ENCODE data around the gene DUOX2. TPM values are rescaled to one million over a fixed set of nuclear protein-coding genes. Genes with fewer than 3 reads are reported as not detected.

DUOX2 gene
- total and polyA plus RNA-seq, 2 of the 13 experiments (the other 11 are each of a cell fraction or from before 2014, with no cell fraction given), result 0.08 TPM; not detected in 1

DNA sequence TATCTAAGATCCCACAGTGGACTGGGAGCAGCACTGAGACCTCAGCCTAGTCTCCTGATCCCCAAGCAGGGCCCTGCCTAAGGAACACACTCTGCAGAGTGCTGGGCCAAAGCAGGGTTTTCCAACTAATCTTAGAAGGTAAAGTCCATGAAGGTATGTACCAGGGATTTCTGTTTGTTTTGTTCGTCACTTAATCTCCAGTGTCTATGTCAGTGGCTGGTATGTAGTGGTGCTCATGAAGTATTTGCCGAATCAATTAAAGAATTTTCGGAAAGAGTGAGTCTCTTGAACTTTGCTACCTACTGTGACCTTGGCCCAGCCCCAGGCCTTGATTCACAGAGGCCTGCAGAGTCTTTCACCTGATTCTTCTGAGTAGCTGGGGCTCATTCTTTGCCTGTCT is 17.5 kb upstream of the DUOX2 start:
- in situ Hi-C loops (cut with HindIII; ENCODE audit: extremely low pct_ligation_motif_present, low pct_unique_long_range_greater_than_20kb) (no loop called here), intact Hi-C loops (cut with micrococcal nuclease; ENCODE audit: unreplicated experiment) (no loop called here)
- Histone ChIP-seq H3K9me3 (ENCODE audit: low read length) (no peaks in the 10 kb centered on the region), H3K27me3 (ENCODE audit: control insufficient read depth in 1 of 2, insufficient read depth in 2 of 2, low read length in 2 of 2) (peaks cover 2 to 15% of the 10 kb centered on the region in 2 experiments; a peak in 4 of 5 replicates), H2AFZ (ENCODE audit: low read length) (no peak overlapping the region), H3K27ac (ENCODE audit: extremely low read length, insufficient read depth, low read length) (no peak overlapping the region), H3K4me2 (ENCODE audit: low read depth, low read length) (no peak overlapping the region), H4K20me1 (ENCODE audit: insufficient read depth, low read length) (no peaks in the 10 kb centered on the region), H3K36me3 (replicated peaks in 1 of 2; ENCODE audit: control insufficient read depth in 1 of 2, insufficient read depth in 2 of 2, low read length in 2 of 2) (no peaks in the 10 kb centered on the region), H3K9ac (ENCODE audit: insufficient read depth, low read depth, low read length) (no peak overlapping the region), H3K79me2 (ENCODE audit: insufficient read depth, low read length) (no peaks in the 10 kb centered on the region), H3K4me1 (ENCODE audit: insufficient read depth, low read length) (peaks cover 25% of the 10 kb centered on the region), H3K4me3 (replicated peaks in 1 of 3; ENCODE audit: insufficient read depth in 1 of 3, low read depth in 2 of 3, low read length in 3 of 3) (no peak overlapping the region)
- 0% methylated on average over 3 of the region's 3 CpGs for WGBS (ENCODE audit: low lambda C conversion rate)
- DNase-seq (ENCODE audit: low spot score) (peak; percentile 61), FAIRE-seq (no peak), ATAC-seq (peak; percentile 70)
- BruUV-seq (replicated peaks), result no TSS peak
- CTCF ChIA-PET (ENCODE audit: low intra/inter-chr PET ratio, low total read pairs), result interaction anchor here (1.2 kb wide), 1 partner anchor 13 kb away, joined by 3 read pairs; no protein-coding TSS in a partner anchor
- POLR2A ChIA-PET, result no interaction called here
- no peak for TF ChIP-seq KAT8 (CRISPR knock-in tag; IDR thresholded peaks at IDR 0.05)
- no peak for TF ChIP-seq GZF1 (CRISPR knock-in tag; IDR thresholded peaks at IDR 0.05)
- no peak for TF ChIP-seq SUZ12 (IDR thresholded peaks at IDR 0.05; ENCODE audit: low read depth, low read length)
- TF ChIP-seq, protein P1, sequence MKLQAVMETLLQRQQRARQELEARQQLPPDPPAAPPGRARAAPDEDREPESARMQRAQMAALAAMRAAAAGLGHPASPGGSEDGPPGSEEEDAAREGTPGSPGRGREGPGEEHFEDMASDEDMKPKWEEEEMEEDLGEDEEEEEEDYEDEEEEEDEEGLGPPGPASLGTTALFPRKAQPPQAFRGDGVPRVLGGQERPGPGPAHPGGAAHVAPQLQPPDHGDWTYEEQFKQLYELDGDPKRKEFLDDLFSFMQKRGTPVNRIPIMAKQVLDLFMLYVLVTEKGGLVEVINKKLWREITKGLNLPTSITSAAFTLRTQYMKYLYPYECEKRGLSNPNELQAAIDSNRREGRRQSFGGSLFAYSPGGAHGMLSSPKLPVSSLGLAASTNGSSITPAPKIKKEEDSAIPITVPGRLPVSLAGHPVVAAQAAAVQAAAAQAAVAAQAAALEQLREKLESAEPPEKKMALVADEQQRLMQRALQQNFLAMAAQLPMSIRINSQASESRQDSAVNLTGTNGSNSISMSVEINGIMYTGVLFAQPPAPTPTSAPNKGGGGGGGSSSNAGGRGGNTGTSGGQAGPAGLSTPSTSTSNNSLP (IDR thresholded peaks at IDR 0.05; ENCODE audit: low read depth, low read length), result 0 out of 2 replicates have a peak, but pooled peaks have one; percentile 36
- TF ChIP-seq ZNF652 (CRISPR knock-in tag; IDR thresholded peaks at IDR 0.05; ENCODE audit: borderline replicate concordance, low read depth), result no peak
- TF ChIP-seq ZNF616 (CRISPR knock-in tag; IDR thresholded peaks at IDR 0.05; ENCODE audit: low read depth), result no peak
- no peak for TF ChIP-seq SMAD3 (CRISPR knock-in tag; IDR thresholded peaks at IDR 0.05)
- TF ChIP-seq ZMAT3 (CRISPR knock-in tag; conservative IDR thresholded peaks at IDR 0.05), result no peak
- TF ChIP-seq ELF4 (CRISPR knock-in tag; IDR thresholded peaks at IDR 0.05; ENCODE audit: borderline replicate concordance), result no peak
- peak; percentile 25; the same call in 1 of the 2 replicates for TF ChIP-seq HNF4A (CRISPR knock-in tag; IDR thresholded peaks at IDR 0.05)
- TF ChIP-seq KDM2A (CRISPR knock-in tag; IDR thresholded peaks at IDR 0.05; ENCODE audit: borderline replicate concordance, low read depth), result no peak
- no peak for TF ChIP-seq SAFB2 (CRISPR knock-in tag; IDR thresholded peaks at IDR 0.05; ENCODE audit: borderline replicate concordance, low read depth)
- no peak for TF ChIP-seq ZSCAN9 (CRISPR knock-in tag; IDR thresholded peaks at IDR 0.05; ENCODE audit: borderline replicate concordance)
- TF ChIP-seq ZFP41 (CRISPR knock-in tag; IDR thresholded peaks at IDR 0.05; ENCODE audit: borderline replicate concordance), result no peak
- 0 out of 2 replicates have a peak, but pooled peaks have one; percentile 15 for TF ChIP-seq BCL6 (CRISPR knock-in tag; IDR thresholded peaks at IDR 0.05)
- TF ChIP-seq, protein P2, sequence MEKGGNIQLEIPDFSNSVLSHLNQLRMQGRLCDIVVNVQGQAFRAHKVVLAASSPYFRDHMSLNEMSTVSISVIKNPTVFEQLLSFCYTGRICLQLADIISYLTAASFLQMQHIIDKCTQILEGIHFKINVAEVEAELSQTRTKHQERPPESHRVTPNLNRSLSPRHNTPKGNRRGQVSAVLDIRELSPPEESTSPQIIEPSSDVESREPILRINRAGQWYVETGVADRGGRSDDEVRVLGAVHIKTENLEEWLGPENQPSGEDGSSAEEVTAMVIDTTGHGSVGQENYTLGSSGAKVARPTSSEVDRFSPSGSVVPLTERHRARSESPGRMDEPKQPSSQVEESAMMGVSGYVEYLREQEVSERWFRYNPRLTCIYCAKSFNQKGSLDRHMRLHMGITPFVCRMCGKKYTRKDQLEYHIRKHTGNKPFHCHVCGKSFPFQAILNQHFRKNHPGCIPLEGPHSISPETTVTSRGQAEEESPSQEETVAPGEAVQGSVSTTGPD (CRISPR knock-in tag; IDR thresholded peaks at IDR 0.05), result no peak
- TF ChIP-seq, protein P3, sequence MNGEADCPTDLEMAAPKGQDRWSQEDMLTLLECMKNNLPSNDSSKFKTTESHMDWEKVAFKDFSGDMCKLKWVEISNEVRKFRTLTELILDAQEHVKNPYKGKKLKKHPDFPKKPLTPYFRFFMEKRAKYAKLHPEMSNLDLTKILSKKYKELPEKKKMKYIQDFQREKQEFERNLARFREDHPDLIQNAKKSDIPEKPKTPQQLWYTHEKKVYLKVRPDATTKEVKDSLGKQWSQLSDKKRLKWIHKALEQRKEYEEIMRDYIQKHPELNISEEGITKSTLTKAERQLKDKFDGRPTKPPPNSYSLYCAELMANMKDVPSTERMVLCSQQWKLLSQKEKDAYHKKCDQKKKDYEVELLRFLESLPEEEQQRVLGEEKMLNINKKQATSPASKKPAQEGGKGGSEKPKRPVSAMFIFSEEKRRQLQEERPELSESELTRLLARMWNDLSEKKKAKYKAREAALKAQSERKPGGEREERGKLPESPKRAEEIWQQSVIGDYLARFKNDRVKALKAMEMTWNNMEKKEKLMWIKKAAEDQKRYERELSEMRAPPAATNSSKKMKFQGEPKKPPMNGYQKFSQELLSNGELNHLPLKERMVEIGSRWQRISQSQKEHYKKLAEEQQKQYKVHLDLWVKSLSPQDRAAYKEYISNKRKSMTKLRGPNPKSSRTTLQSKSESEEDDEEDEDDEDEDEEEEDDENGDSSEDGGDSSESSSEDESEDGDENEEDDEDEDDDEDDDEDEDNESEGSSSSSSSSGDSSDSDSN (CRISPR knock-in tag; IDR thresholded peaks at IDR 0.05), result no peak
- no peak for TF ChIP-seq NR3C1 (CRISPR knock-in tag; IDR thresholded peaks at IDR 0.05)
- 0 out of 2 replicates have a peak, but pooled peaks have one; percentile 18 for TF ChIP-seq RARA (CRISPR knock-in tag; IDR thresholded peaks at IDR 0.05)
- TF ChIP-seq, protein P4, sequence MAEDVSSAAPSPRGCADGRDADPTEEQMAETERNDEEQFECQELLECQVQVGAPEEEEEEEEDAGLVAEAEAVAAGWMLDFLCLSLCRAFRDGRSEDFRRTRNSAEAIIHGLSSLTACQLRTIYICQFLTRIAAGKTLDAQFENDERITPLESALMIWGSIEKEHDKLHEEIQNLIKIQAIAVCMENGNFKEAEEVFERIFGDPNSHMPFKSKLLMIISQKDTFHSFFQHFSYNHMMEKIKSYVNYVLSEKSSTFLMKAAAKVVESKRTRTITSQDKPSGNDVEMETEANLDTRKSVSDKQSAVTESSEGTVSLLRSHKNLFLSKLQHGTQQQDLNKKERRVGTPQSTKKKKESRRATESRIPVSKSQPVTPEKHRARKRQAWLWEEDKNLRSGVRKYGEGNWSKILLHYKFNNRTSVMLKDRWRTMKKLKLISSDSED (CRISPR knock-in tag; IDR thresholded peaks at IDR 0.05), result no peak
- TF ChIP-seq TCF7 (IDR thresholded peaks at IDR 0.05; ENCODE audit: low read depth), result no peak
